Stimulated activated CD4-positive, alpha-beta T cell treated with anti-CD3 and anti-CD28 coated beads, Interleukin-1b, Interleukin-23, amount 100 ng/mL, for 1 hour (primary cell): ENCODE results near the gene TAOK1.

Experiments used
- DNase-seq, 2 donors: peaks; one replicate each; pipeline ENCODE4 v3.0.0-alpha.2; 2020; ENCODE audit warnings: low read depth in 2 of 2

TAOK1 gene

DNA sequence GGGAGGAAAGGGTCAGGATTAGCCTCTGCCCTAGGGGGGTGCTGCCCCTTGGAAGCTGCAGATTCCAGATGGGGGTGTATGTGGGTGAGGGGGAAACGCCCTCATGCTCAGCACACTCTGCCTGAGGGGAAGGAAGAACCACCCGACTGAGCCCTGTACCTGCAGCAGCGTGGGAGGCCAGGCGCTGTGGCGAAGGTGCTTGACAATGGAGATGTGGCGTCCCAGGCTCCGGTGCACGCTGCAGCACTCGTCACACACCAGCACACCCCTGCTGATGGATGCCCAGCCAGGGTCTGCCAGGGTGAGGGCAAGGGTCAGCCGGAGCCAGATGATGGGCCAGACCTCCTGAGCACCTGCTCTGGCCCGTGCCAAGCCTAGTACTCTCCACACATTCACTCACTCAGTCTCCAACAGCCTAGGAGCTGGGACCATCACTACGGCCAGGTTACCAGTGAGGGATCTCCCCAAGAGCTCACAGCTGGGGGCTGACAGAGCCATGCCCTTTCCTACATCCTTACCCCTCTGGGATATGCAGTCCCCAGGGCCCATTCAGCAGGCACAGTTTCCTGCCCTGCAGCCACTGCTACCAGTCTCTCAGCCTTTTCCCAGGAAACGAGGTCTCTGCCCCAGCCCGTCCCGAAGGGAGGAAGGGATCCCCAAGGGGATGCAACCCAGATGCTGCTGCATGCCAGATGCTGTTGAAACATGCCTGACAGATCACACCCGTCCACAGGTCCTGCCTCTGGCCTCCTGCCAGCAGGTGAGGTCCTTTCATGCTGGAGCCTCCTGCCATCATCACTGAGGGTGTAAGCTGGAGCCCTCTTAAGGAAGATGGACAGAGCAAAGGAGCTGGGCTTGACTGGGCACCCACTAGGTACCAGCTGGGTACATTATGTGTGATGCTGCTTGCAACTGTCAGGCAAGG is 193.4 kb downstream of the TAOK1 start:
- DNase-seq, result no peak

DNA sequence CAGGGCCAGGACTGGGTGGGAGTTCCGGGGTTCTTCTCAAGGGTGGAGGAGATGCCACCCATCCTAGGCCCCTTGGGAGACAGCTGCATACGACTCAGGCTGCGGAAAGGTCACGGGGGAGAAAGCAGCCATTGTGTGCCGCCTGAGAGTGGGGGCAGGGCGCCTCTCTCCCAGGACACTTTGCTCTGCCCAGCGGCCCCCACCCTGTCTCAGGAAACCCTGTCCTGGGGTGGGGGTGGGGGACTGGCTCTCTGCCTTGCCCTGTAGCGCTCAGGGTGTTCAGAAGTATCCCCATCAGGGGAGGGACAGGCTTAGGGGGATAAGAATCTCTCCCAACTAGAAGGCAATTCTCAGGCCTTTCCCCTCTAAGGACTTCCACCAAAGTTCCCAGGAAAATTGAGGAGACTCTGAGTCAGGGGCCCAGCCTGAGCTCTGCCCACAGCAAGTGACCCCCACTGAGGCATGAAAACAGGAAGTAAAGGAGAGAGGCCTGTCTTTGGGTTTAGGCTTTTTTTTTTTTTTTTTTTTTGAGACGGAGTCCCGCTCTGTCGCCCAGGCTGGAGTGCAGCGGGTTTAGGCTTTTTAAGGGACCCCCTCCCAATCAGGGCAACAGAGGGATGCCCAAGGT is 194.4 kb downstream of the TAOK1 start:
- DNase-seq, result no peak

DNA sequence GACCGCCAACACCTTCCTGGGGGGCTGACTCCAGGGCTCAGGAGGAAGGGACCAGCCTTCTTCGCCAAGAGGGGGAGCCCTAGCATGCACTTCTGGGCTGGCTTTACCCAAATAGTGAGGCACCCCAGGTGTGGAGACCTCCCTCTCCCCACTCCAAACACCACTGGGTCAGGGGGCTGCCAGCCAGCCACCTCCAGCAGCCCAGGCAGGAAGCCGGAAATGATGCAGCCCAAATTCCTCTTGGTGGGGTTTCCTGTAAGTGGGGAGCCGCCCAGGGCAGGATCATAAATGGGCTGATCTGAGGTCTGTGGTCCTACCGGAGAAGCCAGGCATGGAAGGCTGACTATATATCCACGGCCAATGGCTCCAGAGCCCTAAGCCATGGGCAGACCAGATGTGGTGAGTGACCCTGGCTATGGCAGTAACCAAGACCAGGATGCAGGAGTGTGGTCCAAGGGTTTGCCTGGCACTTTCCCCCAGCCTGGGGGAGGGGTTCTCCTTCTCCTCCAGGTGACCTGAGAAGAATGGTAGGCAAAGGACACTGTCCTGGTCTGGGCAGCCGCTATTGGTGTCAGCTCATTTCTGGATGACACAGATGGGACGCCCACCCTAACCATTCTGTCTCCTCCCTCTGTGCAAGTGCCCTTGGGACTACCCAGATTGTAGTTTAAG is 195.1 kb downstream of the TAOK1 start:
- no peak for DNase-seq

DNA sequence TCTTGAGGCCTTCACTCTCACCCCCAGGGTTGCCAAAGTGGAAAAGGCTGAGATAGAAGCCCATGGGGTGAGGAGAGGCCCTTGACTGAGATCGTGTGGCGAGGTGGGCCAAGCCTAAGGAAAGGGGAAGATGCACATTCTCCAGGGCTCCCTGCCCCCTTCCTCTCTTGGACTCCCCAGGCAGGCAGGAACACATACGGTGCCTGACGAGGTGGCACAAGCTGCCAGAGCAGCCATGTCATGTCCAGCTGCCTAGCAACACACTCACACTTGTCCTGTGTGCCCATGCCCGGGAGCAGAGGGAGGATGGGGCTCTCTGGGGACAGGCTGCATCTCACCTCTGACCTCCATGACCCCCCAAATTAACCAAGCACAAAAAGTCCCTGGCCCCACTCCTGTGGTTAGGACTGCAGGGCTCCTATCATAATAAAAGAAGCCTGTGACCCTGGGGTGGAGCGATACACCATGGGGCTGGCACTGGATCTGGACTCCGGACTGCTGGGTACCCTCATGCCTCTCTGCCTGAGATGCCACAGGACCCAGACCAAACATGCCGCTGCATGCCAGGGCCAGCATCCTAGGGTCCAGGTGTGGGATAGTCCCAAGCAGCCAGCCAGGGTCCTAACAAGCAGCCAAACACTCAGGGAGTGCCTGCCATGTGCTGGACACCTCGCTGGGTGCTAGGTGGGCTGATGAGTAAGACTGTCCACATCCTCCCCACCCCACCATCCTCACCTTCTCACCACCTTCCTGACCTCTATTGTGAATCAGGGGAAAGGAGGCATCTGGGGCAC is 196.7 kb downstream of the TAOK1 start:
- no peak for DNase-seq

DNA sequence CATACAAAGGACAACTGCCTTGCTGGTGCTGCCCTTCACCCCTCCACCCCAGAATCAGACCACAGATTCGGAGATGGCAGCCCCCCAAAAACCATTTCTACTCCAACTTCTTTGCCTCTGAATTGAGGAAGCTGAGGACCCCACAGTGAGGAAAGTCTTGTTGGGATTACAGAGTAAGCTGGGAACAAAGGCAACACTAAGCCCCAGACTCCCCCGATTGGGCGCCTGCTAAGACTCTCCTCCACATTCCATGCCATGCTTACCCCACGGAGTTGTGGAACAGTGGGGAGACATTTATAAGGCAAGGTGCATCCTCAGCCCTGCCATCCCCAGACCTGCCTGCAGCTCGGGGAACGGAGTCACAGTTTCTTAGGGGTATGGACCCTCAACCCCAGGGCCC is 197.4 kb downstream of the TAOK1 start:
- no peak for DNase-seq

DNA sequence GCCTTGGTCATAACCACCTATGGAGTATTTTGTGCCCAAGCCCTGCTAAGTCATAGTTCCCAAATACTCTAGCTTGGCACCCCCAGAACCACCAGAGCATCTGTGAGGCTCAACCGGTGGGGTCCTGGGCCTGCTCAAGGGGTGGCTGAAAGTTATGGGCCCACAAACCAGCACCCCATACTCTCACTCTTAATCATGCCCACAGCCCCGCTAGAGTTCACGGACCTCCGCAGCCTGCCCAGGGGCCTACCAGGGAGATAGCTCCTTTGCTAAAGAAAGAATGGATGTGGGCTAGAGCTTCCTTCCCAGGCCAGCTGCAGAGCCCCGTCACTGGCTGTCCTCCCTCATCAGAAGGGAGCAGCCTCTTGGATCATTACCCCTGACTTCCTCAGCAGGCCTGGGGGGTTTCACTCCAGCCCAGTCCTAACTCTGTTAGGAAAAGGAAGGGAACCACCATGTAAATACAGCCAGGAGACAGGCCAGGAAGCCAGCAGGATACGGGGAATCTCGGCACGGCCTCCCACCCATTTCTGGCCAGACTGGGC is 197.9 kb downstream of the TAOK1 start:
- no peak for DNase-seq

DNA sequence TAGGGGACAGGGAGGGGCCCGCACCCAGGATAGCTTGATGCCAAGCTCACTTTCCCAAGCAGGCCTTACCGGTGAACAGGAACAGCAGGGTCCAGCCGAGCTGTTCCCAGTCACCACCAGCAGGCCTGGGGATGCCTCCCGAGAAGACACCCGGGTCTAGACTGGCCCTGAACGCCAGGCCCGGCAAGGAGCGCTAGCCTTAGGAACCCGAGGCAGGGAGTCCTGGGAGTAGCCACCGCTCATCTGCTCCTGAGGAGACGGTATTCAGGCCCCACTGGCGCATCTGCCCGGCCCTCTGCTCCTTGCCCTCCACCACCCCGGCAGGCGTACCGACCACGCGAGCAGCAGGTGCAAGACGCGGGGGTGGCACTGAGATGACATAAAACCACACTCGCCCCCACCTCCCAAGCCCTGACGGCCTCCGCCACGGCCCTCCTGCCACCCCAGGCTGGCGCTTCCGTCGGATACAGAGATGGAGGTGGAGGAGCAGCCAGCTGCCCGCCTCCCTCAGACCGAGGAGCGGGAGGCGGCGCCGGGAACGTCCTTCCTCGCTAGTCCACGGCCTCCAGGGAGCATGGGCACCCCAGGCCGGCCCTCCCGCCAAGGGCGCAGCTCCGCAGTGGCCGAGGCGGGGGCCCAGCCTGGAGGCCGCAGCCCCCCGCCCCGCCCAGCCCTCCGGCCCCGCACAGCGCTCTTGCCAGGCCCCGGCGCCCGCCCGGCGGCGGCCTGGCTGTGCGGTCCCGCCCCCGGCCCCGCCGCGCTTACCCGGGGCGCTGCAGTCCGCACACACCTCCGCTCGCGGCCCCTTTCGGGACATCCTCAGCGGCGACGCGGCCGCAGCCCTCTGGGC is 198.6 kb downstream of the TAOK1 start:
- DNase-seq, result no peak

DNA sequence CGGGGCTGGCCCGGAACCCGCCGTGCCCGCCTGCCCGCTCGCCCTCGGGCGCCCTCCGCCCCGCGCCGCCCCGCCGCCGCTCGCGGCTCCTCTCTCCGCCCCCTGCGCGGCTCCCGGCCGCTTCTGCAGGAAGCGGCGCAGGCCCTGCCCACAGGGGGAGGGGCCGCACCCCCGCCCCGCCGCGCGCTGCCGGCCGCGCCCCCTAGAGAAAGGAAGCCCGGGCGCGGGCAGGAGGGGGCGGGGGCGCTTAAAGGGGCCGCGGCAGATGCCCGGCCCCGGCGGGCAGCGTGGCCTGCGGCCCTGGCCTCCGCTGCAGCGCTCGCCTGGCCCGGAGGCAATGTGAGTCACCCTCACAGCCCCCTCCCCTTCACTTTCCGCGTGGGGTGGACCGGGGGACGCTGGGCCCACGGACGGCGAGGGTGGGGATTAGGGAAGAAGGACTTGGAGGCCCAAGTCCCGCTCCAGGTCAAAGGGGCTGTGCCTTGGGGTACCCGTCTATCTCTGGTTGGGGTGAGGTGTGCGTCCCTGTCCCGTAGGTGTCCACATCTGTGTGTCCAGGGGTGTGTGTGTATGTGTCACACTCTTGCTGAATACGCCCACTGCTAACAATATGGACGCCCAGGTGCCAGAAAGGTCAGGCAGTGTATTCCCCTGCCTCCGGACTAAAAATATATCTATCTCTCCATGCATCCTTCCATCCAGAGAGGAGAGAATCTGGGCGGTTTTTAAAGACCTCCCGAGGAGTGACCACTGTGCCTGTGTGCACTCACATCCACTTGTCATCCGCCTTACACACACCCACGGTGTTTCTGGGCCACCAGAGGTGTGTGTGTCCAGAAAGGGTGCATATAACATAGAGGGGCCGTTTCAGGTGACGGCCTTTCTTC is 199.6 kb downstream of the TAOK1 start, which contains the start of gene GIT1:
Gene GIT1 (minus strand): TSS at position 125 of the 887 bp plus-strand sequence. CDS start 270 bp downstream, outside the sequence.
- peak; percentile 45 to 69 for DNase-seq

DNA sequence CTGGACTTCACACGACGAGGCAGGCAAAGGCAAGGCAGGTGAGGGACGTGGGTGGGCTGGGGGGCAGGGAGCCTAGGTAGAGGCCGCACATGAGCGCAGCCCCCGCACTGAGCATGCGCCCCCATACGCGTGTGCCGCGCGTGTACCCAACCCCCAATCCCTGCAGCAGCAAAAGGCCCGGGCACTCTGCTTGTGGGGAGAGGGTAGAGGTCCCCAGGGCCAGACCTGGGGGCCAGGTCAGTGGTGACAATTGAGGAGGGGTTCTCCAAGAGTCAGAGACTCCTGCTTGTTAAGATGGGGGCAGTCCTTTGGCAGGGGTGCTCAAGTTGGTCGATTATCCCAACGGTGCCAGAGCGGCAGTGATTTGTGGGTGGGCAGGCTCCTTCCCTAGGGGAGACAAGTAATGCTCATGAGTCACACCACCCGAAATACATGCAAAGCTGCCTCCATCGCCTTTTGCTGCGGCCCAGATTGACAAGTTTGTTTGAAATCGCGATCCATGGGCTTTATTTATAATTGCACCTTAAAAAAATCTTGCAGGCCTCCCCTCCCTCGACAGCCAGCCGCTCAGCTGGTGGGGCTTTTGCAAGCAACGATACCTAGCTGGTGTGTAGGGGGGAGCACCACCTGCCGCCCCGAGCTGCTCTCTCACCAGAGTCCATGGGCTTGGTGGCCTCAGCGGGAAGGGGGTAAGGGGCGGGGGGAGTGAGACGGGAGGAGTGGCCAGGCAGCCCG is 200.4 kb downstream of the TAOK1 start:
- no peak for DNase-seq

DNA sequence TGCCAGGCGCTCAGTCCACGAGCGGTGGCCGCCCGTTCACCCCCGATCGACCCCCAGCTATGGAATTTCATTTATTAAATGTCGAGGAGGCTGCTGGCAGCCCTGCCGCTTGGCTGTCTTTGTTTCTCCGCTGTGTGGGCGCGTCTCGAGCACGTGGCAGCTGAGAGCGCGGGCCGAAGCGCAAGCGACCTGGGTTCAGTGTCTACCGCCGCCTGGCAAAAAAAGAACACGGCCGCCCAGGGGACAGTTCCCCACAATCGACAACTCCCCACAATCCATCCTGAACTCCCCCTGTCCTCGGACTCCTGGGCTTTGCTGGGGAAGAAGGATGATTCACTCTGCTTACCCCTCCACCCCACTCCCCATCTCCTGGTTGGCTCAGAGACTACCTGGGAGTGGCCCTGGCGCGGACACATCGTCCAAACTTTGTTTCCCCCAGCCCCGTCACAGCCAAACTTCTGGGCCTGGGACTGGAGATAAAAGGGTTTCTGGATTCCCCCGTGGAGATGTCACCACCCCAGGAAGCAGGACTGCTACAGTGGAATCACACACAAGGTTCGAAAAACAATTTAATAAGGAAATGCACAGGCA is 201.1 kb downstream of the TAOK1 start:
- DNase-seq, result no peak

DNA sequence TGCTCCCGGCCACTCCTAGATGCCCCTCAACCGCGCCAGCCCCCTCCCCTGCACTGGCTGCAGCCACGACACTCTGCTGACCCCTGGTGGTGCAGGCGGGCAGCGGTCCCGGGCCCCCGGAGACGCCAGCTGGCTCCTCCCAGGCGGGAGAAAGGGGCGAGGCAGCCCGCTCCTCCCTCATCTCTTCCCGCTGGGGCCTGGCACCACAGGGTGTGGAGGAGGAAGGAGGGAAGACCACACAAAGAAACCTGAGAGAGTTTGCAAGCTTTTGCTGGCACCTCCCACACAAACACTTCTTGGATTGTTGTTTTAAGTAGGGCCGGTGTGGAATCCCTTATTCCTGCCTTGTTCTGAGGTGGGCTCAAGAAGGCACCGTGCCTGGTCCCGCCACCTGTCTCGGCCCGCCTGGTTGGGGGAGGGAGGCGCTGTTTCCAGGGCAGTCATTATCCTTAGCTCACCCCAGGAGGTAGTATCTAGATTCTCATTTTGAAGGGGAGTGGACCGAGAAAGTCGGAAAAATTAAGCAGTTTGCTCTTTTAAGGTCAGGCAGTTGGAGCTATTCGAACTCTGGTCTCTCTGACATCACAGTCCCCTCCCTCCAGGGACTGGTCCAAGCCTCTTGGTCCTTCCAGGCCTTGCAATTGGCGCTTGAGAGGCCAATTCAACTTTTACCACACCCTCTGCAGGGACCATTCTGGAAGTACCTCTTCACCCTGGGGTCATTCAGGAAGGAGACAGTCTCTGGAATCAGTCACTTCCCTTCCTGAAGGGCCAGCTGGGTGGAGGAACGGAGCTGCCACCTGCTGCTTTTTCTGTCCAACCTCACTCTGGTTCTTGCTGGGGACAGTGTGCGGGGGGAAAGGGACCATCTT is 201.8 kb downstream of the TAOK1 start:
- peak; percentile 49 to 76 for DNase-seq

DNA sequence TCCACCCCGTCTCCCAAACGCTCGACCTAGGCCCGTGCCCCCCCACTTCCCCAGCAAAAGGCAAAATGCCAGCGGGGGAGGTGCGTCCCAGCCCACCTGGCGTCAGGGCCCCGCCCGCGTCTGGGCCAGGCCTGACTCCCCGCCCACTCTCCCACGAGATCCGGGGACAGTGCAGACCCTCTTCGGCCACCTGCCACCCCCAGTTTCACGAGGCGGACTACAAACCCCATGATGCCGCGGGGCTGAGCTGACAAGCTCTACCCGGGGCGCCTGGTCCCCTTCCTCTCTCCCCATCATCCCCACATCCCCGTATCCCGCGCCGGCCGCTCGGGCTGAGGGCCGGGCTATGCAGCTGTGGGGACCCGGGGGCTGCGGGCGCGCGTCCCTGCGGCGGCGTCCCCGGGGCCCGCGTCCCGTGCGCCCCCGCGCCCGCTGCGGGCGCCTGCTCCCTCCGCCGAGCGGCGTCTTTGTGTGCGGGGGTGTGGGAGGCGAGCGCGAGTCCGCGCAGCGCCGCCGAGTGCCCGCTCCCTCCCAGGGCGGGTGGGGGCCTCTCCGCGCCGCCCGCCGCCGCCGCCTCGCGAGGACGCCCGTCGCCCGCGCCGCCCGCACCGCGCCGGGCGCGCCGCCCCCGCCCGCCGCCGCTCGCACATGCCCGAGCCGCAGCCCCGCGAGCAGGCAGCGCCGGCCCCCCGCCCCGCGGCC is 202.8 kb downstream of the TAOK1 start, which contains the start of gene ANKRD13B:
Gene ANKRD13B (plus strand): TSS at position 283 of the 702 bp plus-strand sequence. CDS start 490 bp downstream, outside the sequence.
- no peak for DNase-seq

DNA sequence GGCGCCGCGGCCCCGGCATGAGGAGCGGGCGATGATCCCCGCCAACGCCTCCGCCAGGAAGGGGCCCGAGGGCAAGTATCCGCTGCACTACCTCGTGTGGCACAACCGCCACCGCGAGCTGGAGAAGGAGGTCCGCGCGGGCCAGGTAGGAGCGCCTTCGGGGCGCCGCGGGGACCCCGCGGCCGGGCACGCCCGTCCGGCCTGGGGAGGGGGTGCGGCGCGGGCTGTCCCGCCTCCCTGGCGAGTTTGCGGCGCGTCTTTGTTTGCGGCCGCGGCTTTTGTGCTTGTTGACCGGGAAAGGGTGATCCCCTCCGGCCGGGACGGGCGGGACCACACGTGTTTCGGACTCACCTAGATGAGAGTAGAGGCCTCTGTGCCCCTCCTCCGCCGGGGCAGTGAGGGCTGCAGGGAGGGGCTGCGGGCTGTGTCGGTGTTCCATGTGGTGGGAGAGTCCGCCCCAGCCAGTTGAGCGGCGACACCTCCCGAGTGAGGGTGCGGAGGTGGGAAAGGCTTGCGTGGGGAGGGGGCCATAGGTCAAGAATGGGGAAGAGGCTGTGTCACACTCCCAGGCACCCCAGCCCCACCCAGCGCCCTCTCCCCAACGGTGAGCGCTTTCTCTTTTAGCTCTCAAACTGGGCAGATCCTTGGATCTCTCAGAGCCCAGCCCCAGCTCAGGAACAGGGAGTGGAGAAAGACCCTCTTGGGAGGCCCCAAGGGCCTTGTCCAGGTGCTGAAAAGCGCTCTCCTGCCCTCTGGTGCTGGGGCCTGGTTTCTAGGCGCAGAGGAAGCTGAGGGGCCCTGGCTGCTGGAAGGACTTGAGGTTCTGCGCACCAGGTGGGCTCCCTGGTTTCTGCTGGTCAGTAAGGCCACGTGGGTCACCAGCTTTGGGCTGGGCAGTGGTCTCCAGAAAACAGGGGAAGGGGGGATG is 203.7 kb downstream of the TAOK1 start:
- DNase-seq, result no peak

DNA sequence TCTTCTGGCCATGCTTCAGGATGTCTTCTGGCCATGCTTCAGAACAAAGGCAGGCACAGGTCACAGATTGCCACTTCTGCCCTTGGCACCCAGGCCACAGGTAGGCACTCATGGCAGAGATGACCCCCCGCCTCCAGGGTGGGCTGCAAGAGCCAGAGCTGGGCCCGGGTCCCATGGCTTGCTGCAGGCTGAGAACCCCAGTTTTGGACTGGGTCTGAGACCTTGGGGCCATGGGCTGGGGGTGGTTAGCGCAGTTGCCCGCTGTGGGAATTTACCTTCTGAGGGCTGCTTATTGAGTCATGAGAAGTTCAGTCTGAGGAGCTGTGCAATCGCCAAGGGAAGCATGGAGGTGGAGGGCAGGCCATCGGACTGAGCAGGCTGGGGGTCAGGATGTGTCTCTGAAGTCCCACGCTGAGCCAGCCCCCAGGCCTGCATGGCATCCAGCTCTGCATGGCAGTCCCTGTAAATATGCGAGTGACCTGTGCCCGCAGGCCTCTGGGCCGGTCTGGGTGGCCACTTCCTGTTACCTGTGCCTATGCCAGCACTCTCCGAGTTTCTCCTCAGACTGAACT is 204.4 kb downstream of the TAOK1 start:
- DNase-seq, result no peak
